ENCODE data around the gene SULT2B1.
A peak's percentile ranks its signal among the peaks of the same experiment; 100 is the strongest.

Gene SULT2B1

DNA sequence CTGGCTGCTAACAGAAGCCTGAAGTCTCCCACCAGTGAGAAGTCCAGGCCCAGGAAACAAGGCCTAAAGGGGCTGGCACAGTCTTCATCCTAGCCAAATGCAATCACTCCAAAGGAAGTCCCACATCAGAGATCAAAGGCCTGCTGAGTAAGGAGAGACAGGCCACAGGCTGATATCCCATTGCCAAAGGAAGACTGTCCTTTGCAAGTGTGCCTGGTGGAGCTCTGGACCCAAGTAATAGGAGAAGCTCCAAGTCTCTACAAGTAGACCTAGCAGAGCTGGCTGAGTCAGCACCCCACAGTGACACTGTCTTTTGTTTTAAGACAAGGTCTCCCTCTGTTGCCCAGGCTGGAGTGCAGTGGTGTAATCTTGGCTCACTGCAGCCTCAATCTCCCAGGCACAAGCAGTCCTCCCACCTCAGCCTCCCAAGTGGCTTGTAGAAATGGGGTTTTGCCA, 80.7 kb downstream of the SULT2B1 start:
- TF ChIP-seq, protein P1, sequence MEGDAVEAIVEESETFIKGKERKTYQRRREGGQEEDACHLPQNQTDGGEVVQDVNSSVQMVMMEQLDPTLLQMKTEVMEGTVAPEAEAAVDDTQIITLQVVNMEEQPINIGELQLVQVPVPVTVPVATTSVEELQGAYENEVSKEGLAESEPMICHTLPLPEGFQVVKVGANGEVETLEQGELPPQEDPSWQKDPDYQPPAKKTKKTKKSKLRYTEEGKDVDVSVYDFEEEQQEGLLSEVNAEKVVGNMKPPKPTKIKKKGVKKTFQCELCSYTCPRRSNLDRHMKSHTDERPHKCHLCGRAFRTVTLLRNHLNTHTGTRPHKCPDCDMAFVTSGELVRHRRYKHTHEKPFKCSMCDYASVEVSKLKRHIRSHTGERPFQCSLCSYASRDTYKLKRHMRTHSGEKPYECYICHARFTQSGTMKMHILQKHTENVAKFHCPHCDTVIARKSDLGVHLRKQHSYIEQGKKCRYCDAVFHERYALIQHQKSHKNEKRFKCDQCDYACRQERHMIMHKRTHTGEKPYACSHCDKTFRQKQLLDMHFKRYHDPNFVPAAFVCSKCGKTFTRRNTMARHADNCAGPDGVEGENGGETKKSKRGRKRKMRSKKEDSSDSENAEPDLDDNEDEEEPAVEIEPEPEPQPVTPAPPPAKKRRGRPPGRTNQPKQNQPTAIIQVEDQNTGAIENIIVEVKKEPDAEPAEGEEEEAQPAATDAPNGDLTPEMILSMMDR (IDR thresholded peaks at IDR 0.05; ENCODE audit: extremely low read depth, insufficient read depth, missing control alignments), result no peak
- in situ Hi-C loops (cut with MboI; ENCODE audit: low pct_unique_long_range_greater_than_20kb, low sequenced_read_pairs, unreplicated experiment), result loop anchor here (25.0 kb wide), 1 partner anchor 330 kb away; the partner anchor contains the start of genes BAX and FTL
- no peak for DNase-seq (ENCODE audit: low spot score)

DNA sequence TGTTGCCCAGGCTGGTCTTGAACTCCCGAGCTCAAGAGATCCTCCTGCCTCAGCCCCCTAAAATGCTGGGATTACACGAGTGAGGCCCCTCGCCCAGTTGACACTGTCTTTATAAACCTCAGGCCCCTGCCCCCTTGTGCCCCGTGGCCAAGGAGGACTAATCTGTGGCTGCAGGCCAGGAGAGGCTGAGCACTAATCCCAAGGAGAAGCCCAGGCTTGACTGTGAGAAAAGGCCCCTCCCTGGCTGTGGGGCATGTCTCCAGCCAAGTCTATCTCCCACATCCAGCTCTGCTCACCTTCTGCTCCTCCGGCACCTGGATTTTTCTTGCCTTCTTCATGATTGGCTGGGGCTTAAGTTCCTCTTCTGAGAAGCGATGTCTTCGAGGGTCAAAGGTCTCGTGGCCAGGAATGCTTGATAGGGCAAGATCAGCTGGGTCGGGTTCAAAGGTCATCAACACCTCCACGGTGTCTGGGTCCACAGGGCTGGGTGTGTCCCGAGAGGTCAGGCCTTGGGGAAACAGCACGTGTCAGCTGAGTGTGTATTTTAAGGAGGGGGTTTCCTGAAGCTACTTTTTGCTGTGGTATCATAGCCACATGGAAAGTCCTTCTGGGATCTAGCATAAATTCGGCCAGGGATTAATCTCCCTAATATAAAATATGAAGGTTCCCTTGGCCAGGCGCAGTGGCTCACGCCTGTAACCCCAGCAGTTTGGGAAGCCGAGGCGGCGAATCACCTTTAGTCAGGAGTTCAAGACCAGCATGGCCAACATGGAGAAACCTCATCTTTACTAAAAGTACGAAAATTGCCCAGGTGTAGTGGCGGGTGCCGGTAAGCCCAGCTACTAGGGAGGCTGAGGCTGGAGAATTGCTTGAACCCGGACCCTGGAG, 81.4 kb downstream of the SULT2B1 start:
- no peak for DNase-seq (ENCODE audit: low spot score)
- in situ Hi-C loops (cut with MboI; ENCODE audit: low pct_unique_long_range_greater_than_20kb, low sequenced_read_pairs, unreplicated experiment), result loop anchor here (25.0 kb wide), 1 partner anchor 329 kb away; the partner anchor contains the start of genes BAX and FTL
- TF ChIP-seq, protein P1 (IDR thresholded peaks at IDR 0.05; ENCODE audit: extremely low read depth, insufficient read depth, missing control alignments), result no peak

DNA sequence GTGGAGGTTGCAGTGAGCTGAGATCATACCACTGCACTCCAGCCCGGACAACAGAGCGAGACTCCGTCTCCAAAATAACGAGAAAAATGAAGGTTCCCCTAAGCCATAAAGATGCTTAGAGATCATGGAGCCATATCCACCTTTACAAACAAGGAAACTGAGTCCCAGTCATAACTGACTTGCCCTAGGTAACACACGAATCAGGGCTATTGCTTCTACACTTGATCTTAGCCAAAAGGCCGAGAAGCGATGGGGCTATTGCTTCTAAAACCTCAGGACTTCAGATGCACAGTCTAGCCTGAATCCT, 82.0 kb downstream of the SULT2B1 start:
- no peak for DNase-seq (ENCODE audit: low spot score)
- in situ Hi-C loops (cut with MboI; ENCODE audit: low pct_unique_long_range_greater_than_20kb, low sequenced_read_pairs, unreplicated experiment), result loop anchor here (25.0 kb wide), 1 partner anchor 328 kb away; the partner anchor contains the start of genes BAX and FTL
- TF ChIP-seq, protein P1 (IDR thresholded peaks at IDR 0.05; ENCODE audit: extremely low read depth, insufficient read depth, missing control alignments), result no peak

DNA sequence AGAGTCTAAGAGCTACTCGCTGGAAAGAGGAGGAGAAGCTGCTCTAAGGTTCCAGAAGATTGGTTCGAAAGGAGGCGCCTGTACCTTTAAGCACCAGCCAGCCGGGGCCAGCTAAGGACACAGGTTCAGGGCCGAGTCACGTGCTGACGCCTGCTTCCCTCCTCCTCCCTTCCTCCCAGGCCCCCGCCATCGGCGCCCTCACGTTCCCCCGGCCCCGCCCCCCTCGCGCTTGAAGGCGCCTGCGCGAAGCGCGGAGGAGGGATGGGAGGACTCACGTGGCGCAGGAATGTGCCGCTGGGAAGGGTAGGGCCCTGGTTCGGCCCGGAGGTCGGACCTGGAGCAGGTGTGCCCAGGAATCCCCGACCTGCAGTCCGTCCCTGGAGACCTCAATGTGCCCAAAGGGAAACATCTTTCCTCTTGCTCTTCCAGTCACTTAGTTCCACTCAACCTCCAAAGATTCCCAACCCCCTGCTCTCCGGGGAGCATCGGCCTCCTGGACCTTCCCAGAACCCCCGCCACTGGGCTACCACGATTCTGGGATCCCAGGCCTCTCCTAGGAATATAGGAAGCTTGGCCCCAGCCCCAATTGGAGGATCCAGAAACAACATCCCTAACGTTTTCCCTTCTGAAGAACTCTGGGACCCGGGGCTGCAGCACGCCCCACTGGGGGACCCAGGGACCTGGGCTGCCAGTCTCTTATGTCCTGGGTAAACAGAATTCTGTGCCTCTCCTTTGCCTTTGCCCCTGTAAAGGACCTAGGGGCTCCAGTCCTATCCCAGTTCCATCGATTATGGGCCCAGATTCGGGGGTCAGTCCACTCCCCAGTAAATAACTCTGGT, 82.7 kb downstream of the SULT2B1 start:
- TF ChIP-seq, protein P1 (IDR thresholded peaks at IDR 0.05; ENCODE audit: extremely low read depth, insufficient read depth, missing control alignments), result no peak
- in situ Hi-C loops (cut with MboI; ENCODE audit: low pct_unique_long_range_greater_than_20kb, low sequenced_read_pairs, unreplicated experiment), result loop anchor here (25.0 kb wide), 1 partner anchor 328 kb away; the partner anchor contains the start of genes BAX and FTL
- peak; percentile 89 for DNase-seq (ENCODE audit: low spot score)

DNA sequence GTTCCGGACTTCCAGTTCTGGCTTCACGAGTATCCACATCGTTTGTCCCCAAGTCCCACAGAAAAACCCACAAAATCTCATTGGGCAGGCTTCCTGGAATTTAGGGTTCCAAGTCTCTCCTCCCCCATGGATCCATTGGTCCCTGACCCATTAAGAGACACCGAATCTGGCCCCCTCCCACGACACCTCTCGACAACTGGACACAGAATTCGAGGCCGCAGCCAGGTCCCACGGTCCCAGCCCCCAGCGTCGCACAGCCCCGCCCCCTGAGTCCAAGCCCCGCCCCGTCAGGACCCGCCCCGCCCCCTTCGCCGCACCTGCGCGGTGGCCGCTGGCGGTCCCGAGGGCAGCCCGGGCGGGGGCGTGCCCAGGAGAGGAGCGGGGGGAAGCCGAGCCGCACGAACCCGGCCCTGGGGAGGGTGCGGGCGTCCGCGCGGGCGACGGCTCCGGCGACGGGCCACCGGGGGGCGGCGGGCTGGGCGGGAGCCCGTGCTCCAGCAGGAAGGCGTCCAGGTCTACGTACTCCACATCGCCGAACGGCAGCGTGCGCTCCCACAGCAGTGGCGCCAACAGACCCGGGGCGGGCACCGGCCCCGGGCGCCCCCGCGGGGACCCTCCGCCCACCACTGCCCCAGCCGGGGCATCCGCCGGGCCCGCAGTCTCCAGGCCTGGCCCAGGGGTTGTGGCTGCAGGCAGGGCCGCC, 83.4 kb downstream of the SULT2B1 start:
- in situ Hi-C loops (cut with MboI; ENCODE audit: low pct_unique_long_range_greater_than_20kb, low sequenced_read_pairs, unreplicated experiment), result loop anchor here (25.0 kb wide), 1 partner anchor 327 kb away; the partner anchor contains the start of genes BAX and FTL

More for the DNA sequence above, 83.4 kb downstream of the SULT2B1 start:
- TF ChIP-seq, protein P1 (IDR thresholded peaks at IDR 0.05; ENCODE audit: extremely low read depth, insufficient read depth, missing control alignments), result no peak
- DNase-seq (ENCODE audit: low spot score), result peak; percentile 93

Measured in GM13977 (cell line).